HCT116 (cell line): ENCODE data around the gene CALN1. TPM values are rescaled to one million over a fixed set of nuclear protein-coding genes. Genes with fewer than 3 reads are reported as not detected.

ENCODE experiments used
- ATAC-seq: fragments of 200-7000 bp; cut with Tn5 transposase; 2 replicates; pipeline ENCODE4 v1.9.1; 2020; ENCODE audit warnings: mild to moderate bottlenecking, moderate library complexity
- BruUV-seq: library from RNA; stranded (reverse); fragments of 400-500 nt; replicated peaks from 2 replicates; lab custom pipeline; 2021; lab: Mats Ljungman, UMichigan
- CTCF ChIA-PET: fragments of 300-600 bp; sonication (Branson Sonifier 250); formaldehyde crosslinking; loops from one replicate; lab custom pipeline; 2021; ENCODE audit warnings: antibody characterized with exemption; lab: Charles Lee
- POLR2A ChIA-PET: fragments of 300-600, 350-600 bp; sonication (Branson Sonifier 250); formaldehyde crosslinking; loops from one replicate; lab custom pipeline; 2021; ENCODE audit warnings: antibody characterized with exemption; lab: Charles Lee
- RAD21 ChIA-PET, 2 experiments: fragments of 300-600 bp; sonication (Branson Sonifier 250); formaldehyde crosslinking; loops; one replicate each; lab custom pipeline; 2023; ENCODE audit warnings: low total read pairs in 2 of 2; ENCODE audit not compliant: uncharacterized antibody in 2 of 2, unreplicated experiment in 2 of 2, low non-redundant PET in 1 of 2; lab: Charles Lee
- DNase-seq: peaks from one replicate; pipeline ENCODE4 v3.0.0-alpha.2; 2010; ENCODE audit warnings: low read depth, low spot score
- H2AFZ ChIP-seq: fragments of 200-600 bp; shearing (Covaris generic), sonication (generic); 2 replicates; pipeline ENCODE4 v1.6.1; 2017; ENCODE audit warnings: low read depth, mixed run types, mixed read lengths, antibody characterized with exemption, low read length; ENCODE audit not compliant: poor library complexity, severe bottlenecking
- H3K27ac ChIP-seq: 2 replicates; pipeline ENCODE4 v1.5.1; 2012; ENCODE audit warnings: low read depth, low read length
- H3K27me3 ChIP-seq: fragments of 200-600 bp; sonication (generic); 2 replicates; pipeline ENCODE4 v1.6.1; 2016; ENCODE audit warnings: mixed run types, low read length, mixed read lengths; ENCODE audit not compliant: insufficient read depth
- H3K36me3 ChIP-seq, 2 experiments: fragments of 200-500 bp in 1 of 2; fragments of 200-600 bp in 1 of 2; sonication (Bioruptor generic) in 1 of 2; sonication (generic) in 1 of 2; 2 replicates each; pipeline versions ENCODE4 v1.5.1 to v1.6.1; 2014 to 2016; ENCODE audit warnings: low read length in 2 of 2, inconsistent platforms in 1 of 2, mixed read lengths in 1 of 2, mixed run types in 1 of 2; ENCODE audit not compliant: insufficient read depth in 2 of 2, control insufficient read depth in 1 of 2
- H3K4me1 ChIP-seq, 2 experiments: fragments of 200-600 bp in 1 of 2; sonication (generic) in 1 of 2; 2 replicates each; pipeline versions ENCODE4 v1.5.1 to v1.6.1; 2012 to 2017; ENCODE audit warnings: low read length in 2 of 2, inconsistent platforms in 1 of 2, mild to moderate bottlenecking in 1 of 2, mixed read lengths in 1 of 2, mixed run types in 1 of 2, moderate library complexity in 1 of 2; ENCODE audit not compliant: insufficient read depth in 2 of 2, control insufficient read depth in 1 of 2
- H3K4me2 ChIP-seq: fragments of 200-600 bp; sonication (generic); 2 replicates; pipeline ENCODE4 v1.6.1; 2017; ENCODE audit warnings: mixed run types, low read length, mixed read lengths
- H3K4me3 ChIP-seq, 2 experiments: fragments of 200-600 bp in 1 of 2; sonication (generic) in 1 of 2; replicated peaks in 1 of 2; 2 replicates each; pipeline ENCODE4 v1.5.1; 2011 to 2016; ENCODE audit warnings: low read length in 2 of 2, control low read depth in 1 of 2, low read depth in 1 of 2, mild to moderate bottlenecking in 1 of 2, mixed read lengths in 1 of 2, mixed run types in 1 of 2
- H3K79me2 ChIP-seq: fragments of 200-600 bp; sonication (generic); 2 replicates; pipeline ENCODE4 v1.6.1; 2017; ENCODE audit warnings: mild to moderate bottlenecking, mixed run types, low read length, moderate library complexity, mixed read lengths; ENCODE audit not compliant: insufficient read depth
- H3K9ac ChIP-seq: fragments of 200-600 bp; sonication (generic); 2 replicates; pipeline ENCODE4 v1.6.1; 2016; ENCODE audit warnings: low read length, mixed read lengths
- H3K9me2 ChIP-seq: fragments of 200-600 bp; sonication (generic), shearing (Covaris generic); 2 replicates; pipeline ENCODE4 v1.6.1; 2017; ENCODE audit warnings: mixed run types, mild to moderate bottlenecking, moderate library complexity; ENCODE audit not compliant: insufficient read depth
- H3K9me3 ChIP-seq, 2 experiments: fragments of 200-500 bp in 1 of 2; fragments of 200-600 bp in 1 of 2; sonication (Bioruptor generic) in 1 of 2; sonication (generic) in 1 of 2; 2 replicates each; pipeline ENCODE4 v1.6.1; 2014 to 2017; ENCODE audit warnings: low read length in 2 of 2, mixed read lengths in 2 of 2, inconsistent platforms in 1 of 2, low read depth in 1 of 2, mild to moderate bottlenecking in 1 of 2, mixed run types in 1 of 2, moderate library complexity in 1 of 2; ENCODE audit not compliant: control insufficient read depth in 1 of 2, insufficient read depth in 1 of 2
- H4K20me1 ChIP-seq: fragments of 200-600 bp; sonication (generic), shearing (Covaris generic); 2 replicates; pipeline ENCODE4 v1.6.1; 2017; ENCODE audit warnings: mixed run types, mild to moderate bottlenecking, moderate library complexity; ENCODE audit not compliant: insufficient read depth
- ATF3 ChIP-seq: IDR thresholded peaks from 2 replicates; pipeline ENCODE4 v1.6.1; 2012
- CEBPB ChIP-seq: IDR thresholded peaks from 2 replicates; pipeline ENCODE4 v1.6.1; 2012; ENCODE audit warnings: low read depth
- CTCF ChIP-seq, 3 experiments: fragments of 200-600 bp in 1 of 3; sonication (generic) in 1 of 3; IDR thresholded peaks in 2 of 3; conservative IDR thresholded peaks in 1 of 3; 2 replicates each; pipeline ENCODE4 v1.5.1; 2012 to 2017; ENCODE audit warnings: low read depth in 2 of 3, low read length in 2 of 3, antibody characterized with exemption in 1 of 3, borderline replicate concordance in 1 of 3, control low read depth in 1 of 3, mild to moderate bottlenecking in 1 of 3, mixed read lengths in 1 of 3, mixed run types in 1 of 3, moderate library complexity in 1 of 3; ENCODE audit not compliant: insufficient read depth in 1 of 3
- EGR1 ChIP-seq: IDR thresholded peaks from 2 replicates; pipeline ENCODE4 v1.6.1; 2012; ENCODE audit warnings: low read depth
- ELF1 ChIP-seq: IDR thresholded peaks from 2 replicates; pipeline ENCODE4 v1.6.1; 2012; ENCODE audit warnings: low read depth, borderline replicate concordance
- EZH2 ChIP-seq: fragments of 200-600 bp; sonication (generic); IDR thresholded peaks from 2 replicates; pipeline ENCODE4 v1.6.1; 2017; ENCODE audit warnings: antibody characterized with exemption, mixed run types
- EZH2phosphoT487 ChIP-seq: fragments of 200-600 bp; IDR thresholded peaks from 2 replicates; pipeline ENCODE4 v1.6.1; 2018; ENCODE audit warnings: antibody characterized with exemption, borderline replicate concordance
- MAX ChIP-seq: IDR thresholded peaks from 2 replicates; pipeline ENCODE4 v1.6.1; 2012
- POLR2A ChIP-seq: IDR thresholded peaks from 2 replicates; pipeline ENCODE4 v1.7.0; 2011; ENCODE audit warnings: borderline replicate concordance; ENCODE audit not compliant: insufficient read depth, insufficient read length; ENCODE audit errors: extremely low read depth
- POLR2AphosphoS5 ChIP-seq: IDR thresholded peaks from 2 replicates; pipeline ENCODE4 v1.6.1; 2011; ENCODE audit warnings: mild to moderate bottlenecking, low read depth, low read length, moderate library complexity
- RAD21 ChIP-seq: IDR thresholded peaks from 2 replicates; pipeline ENCODE4 v1.6.1; 2012; ENCODE audit warnings: low read depth, mild to moderate bottlenecking
- SIN3A ChIP-seq: IDR thresholded peaks from 2 replicates; pipeline ENCODE4 v1.6.1; 2012; ENCODE audit warnings: low read depth
- SP1 ChIP-seq: IDR thresholded peaks from 2 replicates; pipeline ENCODE4 v1.6.1; 2012; ENCODE audit warnings: low read depth
- SRF ChIP-seq: IDR thresholded peaks from 2 replicates; pipeline ENCODE4 v1.6.1; 2012; ENCODE audit warnings: low read depth
- TCF7L2 ChIP-seq: IDR thresholded peaks from 2 replicates; pipeline ENCODE4 v1.7.0; 2011; ENCODE audit warnings: borderline replicate concordance, inconsistent platforms; ENCODE audit not compliant: insufficient read depth, insufficient read length; ENCODE audit errors: extremely low read depth
- YY1 ChIP-seq: IDR thresholded peaks from 2 replicates; pipeline ENCODE4 v1.6.1; 2011; ENCODE audit warnings: low read length, low read depth, moderate library complexity, mild to moderate bottlenecking; ENCODE audit not compliant: insufficient replicate concordance; ENCODE audit errors: extremely low read depth
- ZBTB33 ChIP-seq: IDR thresholded peaks from 2 replicates; pipeline ENCODE4 v1.6.1; 2011; ENCODE audit warnings: mild to moderate bottlenecking, low read length, moderate library complexity; ENCODE audit not compliant: insufficient replicate concordance; ENCODE audit errors: extremely low read depth
- ZFX ChIP-seq: fragments of 450-650 bp; IDR thresholded peaks from 2 replicates; pipeline ENCODE4 v1.6.1; 2017
- ZNF274 ChIP-seq: fragments of 200-500 bp; sonication (Bioruptor generic); IDR thresholded peaks from 2 replicates; pipeline ENCODE4 v1.6.1; 2014; ENCODE audit warnings: mild to moderate bottlenecking, low read depth, low read length, inconsistent platforms
- intact Hi-C: fragments of 100-400 bp; cut with micrococcal nuclease; formaldehyde crosslinking; loops from 2 replicates; pipeline ENCODE4 v1.10.0; 2022
- total RNA-seq: library from RNA; stranded (reverse); gene quantifications from one replicate; pipeline ENCODE4 v1.2.1, GENCODE V29; 2021; ENCODE audit not compliant: unreplicated experiment

CALN1 gene
- total RNA-seq, 1 experiment from 2014 or later, result 0.17 TPM

GRCh38 chr7:71988201-71988600 is 423.9 kb downstream of the CALN1 start:
- H2AFZ ChIP-seq, result no peak overlapping the region
- intact Hi-C loops, result no loop called here
- no peak for ATAC-seq

More at GRCh38 chr7:71988201-71988600, 423.9 kb downstream of the CALN1 start:
- Histone ChIP-seq H3K9me2 (no peaks in the 10 kb centered on the region), H3K27ac (no peak overlapping the region), H3K9ac (no peak overlapping the region), H3K27me3 (no peaks in the 10 kb centered on the region), H3K9me3 (peaks cover 0 to 4% of the 10 kb centered on the region in 2 experiments; a peak in 2 of 4 replicates), H3K4me1 (no peaks in the 10 kb centered on the region), H3K36me3 (no peaks in the 10 kb centered on the region), H4K20me1 (no peaks in the 10 kb centered on the region), H3K4me3 (no peak overlapping the region), H3K79me2 (no peaks in the 10 kb centered on the region), H3K4me2 (no peak overlapping the region)
- RAD21 ChIA-PET, result no interaction called here
- POLR2A ChIA-PET, result no interaction called here
- CTCF ChIA-PET, result no interaction called here
- BruUV-seq, result no TSS peak
- TF ChIP-seq ATF3 (no peak), ZFX (no peak), EZH2phosphoT487 (no peak), SIN3A (no peak), ZNF274 (no peak), RAD21 (no peak), SRF (no peak), MAX (no peak), SP1 (no peak), POLR2A (no peak), ZBTB33 (no peak), POLR2AphosphoS5 (no peak), EZH2 (no peak), CTCF (IDR thresholded peaks at IDR 0.05 in 2 of 3, conservative IDR thresholded peaks at IDR 0.05 in 1 of 3; ENCODE audit: borderline replicate concordance in 1 of 3, insufficient read depth in 1 of 3, low read depth in 2 of 3, low read length in 2 of 3) (no peak), YY1 (no peak), ELF1 (no peak), TCF7L2 (no peak), CEBPB (no peak), EGR1 (no peak)
- TF ChIP-seq, all 23 proteins: peak for 0
- no peak for DNase-seq
